Measurements from ENCODE around the gene ARHGEF28. TPM values are rescaled to one million over a fixed set of nuclear protein-coding genes. Genes with fewer than 3 reads are reported as not detected.

Gene ARHGEF28
- total and polyA plus RNA-seq, 10 of the 15 experiments (the other 5 are each of a cell fraction or from before 2014, with no cell fraction given): 0.10 to 0.72 (median 0.22) TPM; not detected in 2

GRCh38 chr5:73649926-73650325, 23.9 kb downstream of the ARHGEF28 start:
- Histone ChIP-seq H3K4me1 (ENCODE audit: control insufficient read depth, insufficient read depth, low read length) (peaks cover 14% of the 10 kb centered on the region), H3K4me3 (no peak overlapping the region), H3K9me3 (replicated peaks; ENCODE audit: control insufficient read depth, insufficient read depth, low read length) (no peaks in the 10 kb centered on the region), H3K9ac (ENCODE audit: control insufficient read depth, insufficient read depth, low read length) (no peak overlapping the region), H3K79me2 (ENCODE audit: control insufficient read depth, insufficient read depth, low read length) (no peaks in the 10 kb centered on the region), H3K27me3 (replicated peaks in 1 of 2; ENCODE audit: control insufficient read depth in 2 of 2, insufficient read depth in 2 of 2, low read length in 1 of 2) (no peaks in the 10 kb centered on the region; a peak in 1 of 4 replicates), H3K27ac (ENCODE audit: control insufficient read depth, insufficient read depth) (no peak overlapping the region), H3K4me2 (ENCODE audit: control insufficient read depth, insufficient read depth) (no peak overlapping the region), H2AFZ (ENCODE audit: control insufficient read depth, low read depth, low read length) (no peak overlapping the region), H3K36me3 (ENCODE audit: control insufficient read depth in 2 of 2, insufficient read depth in 2 of 2, low read length in 1 of 2) (no peaks in the 10 kb centered on the region), H4K20me1 (ENCODE audit: control insufficient read depth, insufficient read depth) (no peaks in the 10 kb centered on the region)
- TF ChIP-seq NFYA (IDR thresholded peaks at IDR 0.05; ENCODE audit: borderline replicate concordance, low read depth, low read length) (no peak), ELK1 (IDR thresholded peaks at IDR 0.05; ENCODE audit: low read depth, low read length) (no peak), ZNF384 (IDR thresholded peaks at IDR 0.05; ENCODE audit: borderline replicate concordance, low read depth, low read length) (no peak), EP300 (IDR thresholded peaks at IDR 0.05; ENCODE audit: borderline replicate concordance in 1 of 2, control insufficient read depth in 1 of 2, low read depth in 2 of 2, low read length in 2 of 2) (no peak), SIN3A (IDR thresholded peaks at IDR 0.05; ENCODE audit: low read depth, low read length) (no peak), JUNB (IDR thresholded peaks at IDR 0.05) (no peak), ZNF24 (IDR thresholded peaks at IDR 0.05) (no peak), PAX5 (IDR thresholded peaks at IDR 0.05; ENCODE audit: borderline replicate concordance, low read depth, low read length) (no peak), RCOR1 (conservative IDR thresholded peaks at IDR 0.05; ENCODE audit: low read depth, low read length) (no peak)
- no peak for DNase-seq (ENCODE audit: low read depth, low spot score)
- no peak for FAIRE-seq
- BruUV-seq (replicated peaks): no TSS peak
- ChIA-PET POLR2A (interaction anchor here (1.4 to 3.3 kb wide), 5 partner anchors 10 to 101 kb away, joined by 4 to 20 read pairs (median 6); no protein-coding TSS in a partner anchor), RAD21 (ENCODE audit: unreplicated experiment) (interaction anchor here (1.1 to 3.6 kb wide), 2 partner anchors 10 to 43 kb away, joined by 6 to 15 read pairs; no protein-coding TSS in a partner anchor), SMC1A (ENCODE audit: uncharacterized antibody, unreplicated experiment) (interaction anchor here (0.9 to 1.9 kb wide), 9 partner anchors 14 to 59 kb away, joined by 3 to 11 read pairs (median 4); no protein-coding TSS in a partner anchor), CTCF (interaction anchor here (0.7 to 1.7 kb wide), 4 partner anchors 42 to 59 kb away, joined by 3 to 6 read pairs (median 4); no protein-coding TSS in a partner anchor)
- 0% methylated on average over 1 of the region's 3 CpGs for WGBS (ENCODE audit: insufficient coverage, insufficient replicate concordance, low lambda C conversion rate, missing lambda C conversion rate)
- in situ Hi-C loops (cut with MboI): no loop called here
- ATAC-seq: no peak
- intact Hi-C loops (cut with micrococcal nuclease; ENCODE audit: unreplicated experiment): loop anchor here (5.0 kb wide), 1 partner anchor 42 kb away; no protein-coding TSS in a partner anchor

Data from GM12878 (cell line).